ENCODE data around the gene SRCAP.
A peak's percentile ranks its signal among the peaks of the same experiment; 100 is the strongest.
"Not testable (repeated sequence)": the region's sequence is repeated elsewhere in the genome, so short reads cannot be mapped to it uniquely, and the experiment has no call there.

The SRCAP gene

GRCh38 chr16:30664616-30665109, 34.3 kb upstream of the SRCAP start:
- DNase-seq (ENCODE audit: low read depth) = no peak

GRCh38 chr16:30665155-30665829, 33.7 kb upstream of the SRCAP start:
- DNase-seq (ENCODE audit: low read depth) = no peak

- DNase-seq (ENCODE audit: low read depth) = no peak
Measured at GRCh38 chr16:30665830-30666190, 33.2 kb upstream of the SRCAP start.

- no peak for DNase-seq (ENCODE audit: low read depth)
Measured at GRCh38 chr16:30666681-30667080, 32.3 kb upstream of the SRCAP start.

DNA sequence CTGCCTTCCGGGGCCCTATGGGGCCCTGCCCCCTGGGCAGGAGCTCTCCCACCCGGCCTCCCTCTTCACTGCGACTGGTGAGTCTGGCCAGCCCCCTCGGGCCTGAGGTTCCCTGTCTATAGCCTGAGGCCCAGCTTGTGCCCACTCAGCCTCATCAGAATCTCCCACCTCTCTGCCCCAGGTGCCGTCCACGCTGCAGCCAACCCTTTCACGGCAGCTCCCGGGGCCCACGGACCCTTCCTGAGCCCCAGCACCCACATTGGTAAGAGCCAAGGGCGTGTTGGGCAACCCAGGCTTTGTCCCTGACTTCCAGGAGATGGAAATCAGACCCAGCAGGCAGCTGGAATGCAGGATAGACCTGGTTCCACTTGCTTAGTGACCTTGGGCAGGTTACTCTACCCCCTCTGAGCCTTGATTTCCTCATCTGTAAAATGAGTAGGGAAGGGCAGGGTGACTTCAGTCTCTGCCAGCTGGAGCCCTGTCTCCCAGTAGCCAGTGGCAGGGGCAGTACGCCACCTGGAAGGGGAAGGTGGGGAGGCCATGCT, 31.5 kb upstream of the SRCAP start:
- DNase-seq (ENCODE audit: low read depth) = no peak

- DNase-seq (ENCODE audit: low read depth) = no peak
Measured at GRCh38 chr16:30668393-30668792, 30.6 kb upstream of the SRCAP start.

DNA sequence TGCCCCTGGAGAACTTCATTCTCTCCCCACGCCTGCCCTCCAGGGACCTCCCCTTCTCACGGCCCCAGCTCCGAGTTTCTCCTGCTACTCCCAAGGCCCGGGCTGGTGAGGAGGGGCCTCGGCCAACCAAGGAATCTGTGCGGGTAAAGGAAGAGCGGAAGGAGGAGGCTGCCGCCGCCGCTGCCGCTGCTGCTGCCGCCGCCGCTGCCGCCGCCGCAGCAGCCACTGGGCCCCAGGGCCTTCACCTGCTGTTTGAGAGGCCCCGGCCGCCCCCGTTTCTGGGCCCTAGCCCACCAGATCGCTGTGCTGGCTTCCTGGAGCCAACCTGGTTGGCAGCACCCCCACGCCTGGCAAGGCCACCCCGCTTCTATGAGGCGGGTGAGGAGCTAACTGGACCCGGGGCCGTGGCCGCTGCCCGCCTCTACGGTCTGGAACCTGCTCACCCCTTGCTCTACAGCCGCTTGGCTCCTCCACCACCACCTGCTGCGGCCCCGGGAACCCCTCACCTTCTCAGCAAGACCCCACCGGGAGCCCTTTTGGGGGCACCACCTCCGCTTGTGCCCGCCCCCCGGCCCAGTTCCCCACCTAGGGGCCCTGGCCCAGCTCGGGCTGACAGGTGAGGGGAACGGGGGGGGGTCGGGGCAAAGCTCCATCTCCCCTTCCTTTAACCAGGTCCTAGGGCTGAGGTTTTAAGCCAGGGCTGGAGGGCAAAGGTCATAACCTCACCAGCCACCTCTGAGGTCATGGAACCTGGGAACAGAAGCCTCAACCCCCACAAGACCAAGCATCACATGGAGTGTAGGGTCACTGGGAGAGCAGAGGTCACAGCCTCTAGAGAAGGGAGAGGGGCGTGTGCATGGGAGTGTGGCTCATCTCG, 29.7 kb upstream of the SRCAP start:
- DNase-seq (ENCODE audit: low read depth) = no peak

DNA sequence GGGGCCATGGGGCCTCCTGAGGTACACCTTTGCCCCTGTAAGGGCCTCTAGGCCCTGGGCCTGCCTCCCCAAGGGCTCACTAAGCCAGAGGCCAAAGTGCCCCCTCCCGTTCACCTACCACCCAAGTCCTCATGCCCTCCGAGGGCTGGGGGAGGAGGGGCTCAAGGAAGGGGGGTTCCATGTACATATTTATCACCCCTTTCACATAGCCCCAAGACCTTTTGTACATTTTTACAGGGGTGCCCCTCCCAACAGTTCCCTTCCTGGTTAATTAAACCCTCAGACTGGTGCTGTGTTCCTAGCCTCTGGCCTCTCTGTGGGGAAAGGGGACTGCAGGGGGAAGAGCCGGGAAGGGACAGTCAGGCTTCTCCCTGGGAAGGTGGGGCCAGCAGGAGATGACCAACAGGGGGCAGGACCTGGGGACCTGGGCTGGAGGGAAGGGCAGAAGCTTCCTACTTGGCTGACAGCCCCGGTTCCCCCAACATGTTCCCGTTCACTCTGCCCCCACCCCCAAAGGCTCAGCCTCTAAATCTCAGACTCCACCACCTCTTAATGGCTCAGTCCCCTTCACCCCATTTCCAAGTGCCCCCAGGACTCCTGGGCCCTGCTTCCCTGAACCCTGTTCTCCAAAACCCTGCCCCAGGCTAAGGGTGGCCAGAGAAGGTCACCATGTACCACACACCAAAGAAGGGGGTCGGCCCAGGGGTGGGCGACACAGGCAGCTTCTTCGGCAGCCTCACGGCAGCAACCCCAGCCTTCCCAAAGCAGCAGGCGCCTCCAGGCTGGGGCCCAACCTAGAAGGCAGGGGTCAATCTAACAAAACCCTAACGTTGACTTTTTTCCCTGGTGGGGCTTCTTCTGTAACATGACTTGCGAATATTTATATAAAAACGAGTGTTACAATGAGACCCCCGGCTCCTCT, 28.8 kb upstream of the SRCAP start:
- DNase-seq (ENCODE audit: low read depth) = no peak

GRCh38 chr16:30675143-30675542, 23.8 kb upstream of the SRCAP start:
- DNase-seq (ENCODE audit: low read depth) = no peak

DNA sequence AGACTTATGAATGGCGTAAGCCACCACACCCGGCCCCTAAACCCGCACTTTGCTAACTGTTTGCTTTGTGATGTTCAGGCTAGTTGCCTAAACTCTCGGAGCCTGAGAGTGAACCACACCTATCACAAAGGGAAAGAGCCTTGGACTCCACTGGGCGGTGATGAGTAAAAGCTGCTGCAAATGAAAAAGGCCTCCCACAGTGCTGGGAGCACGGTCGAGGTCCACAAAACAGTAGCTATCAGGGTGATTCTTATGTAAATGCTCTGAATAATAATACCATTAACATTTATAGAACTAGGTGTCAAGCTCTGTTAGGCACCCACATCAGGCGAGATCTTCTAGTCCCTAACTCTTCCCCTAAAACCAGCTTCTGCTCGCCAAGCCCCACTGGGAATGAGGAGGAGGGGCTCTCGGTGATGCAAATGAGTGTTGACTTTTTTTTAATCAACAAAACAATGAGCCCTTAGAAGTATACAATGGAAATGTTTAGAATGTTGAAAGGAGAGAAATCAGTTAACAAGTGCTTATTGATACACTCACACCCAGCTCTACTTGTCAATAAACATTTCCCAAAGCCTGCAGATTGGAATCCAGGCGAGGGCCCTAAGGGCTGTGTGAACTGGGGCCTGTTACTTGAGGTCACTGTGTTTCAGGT, 20.9 kb upstream of the SRCAP start:
- no peak for DNase-seq (ENCODE audit: low read depth)

GRCh38 chr16:30678586-30678970, 20.4 kb upstream of the SRCAP start:
- DNase-seq (ENCODE audit: low read depth) = no peak

DNA sequence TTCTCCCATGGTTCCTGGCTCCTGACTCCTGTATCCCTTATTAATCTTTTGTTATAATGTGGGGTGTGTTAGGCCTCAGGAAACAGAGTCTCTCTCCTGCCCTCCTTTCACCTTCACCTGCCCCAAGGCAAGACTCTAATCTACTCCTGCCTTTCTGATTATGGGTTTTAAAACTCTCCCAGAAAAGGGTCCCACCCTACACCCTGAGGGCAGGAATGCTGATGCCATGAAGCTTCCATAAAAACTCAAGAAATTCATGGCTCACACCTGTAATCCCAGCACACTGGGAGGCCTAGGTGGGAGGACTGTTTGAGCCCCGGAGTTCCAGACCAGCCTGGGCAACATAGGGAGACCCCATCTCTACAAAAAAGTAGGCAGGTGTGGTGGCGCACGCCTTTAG, 18.6 kb upstream of the SRCAP start:
- DNase-seq (ENCODE audit: low read depth) = no peak

GRCh38 chr16:30688701-30689100, 10.3 kb upstream of the SRCAP start:
- no peak for DNase-seq (ENCODE audit: low read depth)

- DNase-seq (ENCODE audit: low read depth) = no peak
Measured at GRCh38 chr16:30691907-30692306, 7.1 kb upstream of the SRCAP start.

- DNase-seq (ENCODE audit: low read depth) = no peak
Measured at GRCh38 chr16:30692396-30693064, 6.4 kb upstream of the SRCAP start.

- DNase-seq (ENCODE audit: low read depth) = no peak
Measured at GRCh38 chr16:30694926-30695693, 3.9 kb upstream of the SRCAP start.

DNA sequence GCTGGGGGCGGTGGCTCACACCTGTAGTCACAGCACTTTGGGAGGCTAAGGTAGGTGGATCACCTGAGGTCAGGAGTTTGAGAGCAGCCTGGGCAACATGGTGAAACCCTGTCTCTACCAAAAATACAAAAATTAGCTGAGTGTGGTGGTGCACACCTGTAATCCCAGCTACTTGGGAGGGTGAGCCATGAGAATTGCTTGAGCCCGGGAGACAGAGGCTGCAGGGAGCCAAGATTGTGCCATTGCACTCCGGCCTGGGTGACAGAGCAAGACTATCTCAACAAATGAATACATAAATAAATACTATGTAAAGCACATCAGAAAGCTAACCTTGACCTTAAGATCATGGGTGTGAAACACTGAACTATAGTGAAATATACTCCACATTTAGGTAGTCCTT, 2.3 kb upstream of the SRCAP start:
- not testable (repeated sequence) for DNase-seq (ENCODE audit: low read depth)

DNA sequence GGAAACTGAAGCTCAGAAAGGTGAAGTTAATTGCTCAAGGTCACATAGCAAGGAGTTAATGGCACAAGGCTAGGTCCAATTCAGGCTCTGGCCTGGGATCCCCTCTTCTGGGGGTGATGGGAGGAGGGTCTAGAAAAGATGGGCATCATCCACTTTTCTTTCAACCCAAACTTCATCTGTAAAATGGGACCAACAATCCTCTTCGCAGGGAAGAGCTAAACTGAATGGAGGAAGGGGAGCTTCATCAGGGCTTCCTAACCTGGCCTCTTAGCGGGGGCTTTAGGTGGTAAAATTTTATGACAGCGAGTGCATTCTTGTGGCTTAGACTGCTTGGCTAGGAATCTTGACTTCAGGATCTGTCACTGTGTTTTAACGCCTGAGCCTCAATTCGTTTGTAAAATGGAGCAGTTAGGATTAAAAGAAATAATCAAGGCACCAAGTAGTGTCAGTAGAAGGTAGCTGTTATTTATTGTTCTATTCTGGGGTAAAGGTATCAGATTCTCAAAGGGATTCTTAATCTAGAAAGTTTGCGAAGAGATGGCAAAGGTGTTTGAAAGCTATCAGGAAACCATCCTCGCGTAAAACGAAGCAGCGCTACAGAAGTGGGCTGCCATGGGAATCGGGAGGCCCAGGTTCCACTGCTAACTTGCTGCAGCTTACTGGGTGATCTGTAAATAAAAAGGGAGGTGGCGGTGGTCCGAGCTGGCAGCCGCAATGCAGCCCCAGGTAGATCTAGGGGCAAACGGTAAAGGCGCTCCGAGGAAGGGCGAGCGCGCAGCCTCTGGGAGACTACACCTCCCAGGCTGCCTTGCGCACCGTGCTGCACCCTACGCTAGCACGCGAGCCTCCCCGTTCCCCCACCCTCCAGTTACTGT, 1.5 kb upstream of the SRCAP start:
- no peak for DNase-seq (ENCODE audit: low read depth)

DNA sequence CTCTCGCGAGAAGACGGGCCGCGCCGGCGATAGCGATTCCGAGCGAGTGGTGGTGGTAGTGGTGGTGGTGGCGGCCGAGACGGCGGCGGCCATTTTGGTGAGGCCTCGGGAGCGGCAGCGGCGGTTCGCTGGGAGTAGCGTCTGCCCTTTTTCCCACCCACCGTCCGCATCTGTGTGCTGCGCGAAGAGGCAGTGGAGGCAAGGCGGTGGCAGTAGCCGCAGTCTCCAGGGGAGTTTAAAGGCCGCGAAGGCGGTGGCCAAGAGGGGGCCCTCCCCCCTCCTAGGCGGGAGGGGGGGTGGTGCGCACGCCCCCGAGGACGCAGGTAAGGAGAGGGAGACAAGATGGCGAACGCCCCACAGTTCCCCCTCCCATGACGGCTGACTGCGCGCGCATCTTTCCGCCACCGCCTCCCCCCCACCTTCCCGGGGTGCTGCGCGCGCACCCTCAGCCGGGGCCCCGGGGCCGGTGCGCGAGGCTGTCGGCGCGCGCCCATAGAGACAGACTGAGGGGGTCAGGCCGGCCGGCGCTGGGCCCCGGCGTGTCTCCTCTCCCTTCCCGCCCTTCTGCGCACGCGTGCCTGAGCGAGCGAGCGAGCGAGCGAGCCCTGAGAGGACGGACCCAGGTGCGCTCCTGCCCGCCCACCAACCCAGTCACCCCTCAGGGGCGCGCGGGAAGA, 694 bp upstream of the SRCAP start:
- DNase-seq (ENCODE audit: low read depth) = peak; percentile 99

All from activated T-helper 9 cell treated with anti-CD3 and anti-CD28 coated beads, Interleukin-2, amount 50 U/mL, for 16 hours (primary cell).